Muscle of back (tissue), 11 donors: ENCODE results near the gene THBD. TPM values are rescaled to one million over a fixed set of nuclear protein-coding genes. Genes with fewer than 3 reads are reported as not detected.

ENCODE experiments used
- DNase-seq, 3 donors: peaks; one replicate each; pipeline versions ENCODE4 v3.0.0 to v3.0.0-alpha.2; 2013
- polyA plus RNA-seq, 10 donors: library from polyadenylated mRNA; unstranded; fragments of 120-200 nt; gene quantifications; one replicate each; pipeline ENCODE4 v1.2.1, GENCODE V29; 2013; ENCODE audit not compliant: insufficient read length in 10 of 10

Gene THBD
- polyA plus RNA-seq, 10 donors: 5.7 to 13.2 (median 8.8) TPM

- peak in 2 of 3 donors; percentile 51 to 69 for DNase-seq
Observed at GRCh38 chr20:23086056-23086566, 36.6 kb upstream of the THBD start, which contains the start of gene CD93. Gene CD93, minus strand, starts transcription at chr20:23086324. Its CDS starts 132 bp downstream, at chr20:23086192.

GRCh38 chr20:23085436-23086055 is 36.1 kb upstream of the THBD start:
- no peak for DNase-seq

GRCh38 chr20:23084845-23085365 is 35.4 kb upstream of the THBD start:
- DNase-seq: no peak

- DNase-seq: no peak
Observed at GRCh38 chr20:23084282-23084844, 34.9 kb upstream of the THBD start.

- no peak for DNase-seq
Observed at GRCh38 chr20:23083553-23084220, 34.2 kb upstream of the THBD start.

- DNase-seq: no peak
Observed at GRCh38 chr20:23082846-23083552, 33.5 kb upstream of the THBD start.

- DNase-seq: no peak
Observed at GRCh38 chr20:23081263-23081819, 31.9 kb upstream of the THBD start.

GRCh38 chr20:23080521-23080920 is 31.0 kb upstream of the THBD start:
- no peak for DNase-seq

GRCh38 chr20:23079926-23080325 is 30.5 kb upstream of the THBD start:
- no peak for DNase-seq

- no peak for DNase-seq
Observed at GRCh38 chr20:23079016-23079351, 29.5 kb upstream of the THBD start.

GRCh38 chr20:23078351-23079015 is 29.0 kb upstream of the THBD start:
- no peak for DNase-seq

GRCh38 chr20:23077277-23077676 is 27.8 kb upstream of the THBD start:
- DNase-seq: no peak

- DNase-seq: no peak
Observed at GRCh38 chr20:23074052-23074451, 24.6 kb upstream of the THBD start.

GRCh38 chr20:23072892-23073586 is 23.6 kb upstream of the THBD start:
- DNase-seq: no peak

- DNase-seq: peak; percentile 27 to 78 (median 59)
Observed at GRCh38 chr20:23071996-23072395, 22.5 kb upstream of the THBD start.

- no peak for DNase-seq
Observed at GRCh38 chr20:23071398-23071797, 21.9 kb upstream of the THBD start.

GRCh38 chr20:23069108-23069507 is 19.6 kb upstream of the THBD start:
- DNase-seq: no peak

- no peak for DNase-seq
Observed at GRCh38 chr20:23068283-23068682, 18.8 kb upstream of the THBD start.

- DNase-seq: no peak
Observed at GRCh38 chr20:23066772-23067171, 17.3 kb upstream of the THBD start.
